Mammary epithelial cell (primary cell): ENCODE measurements around the gene OR56A5.

ENCODE experiments used
- EZH2 ChIP-seq: IDR thresholded peaks from 2 replicates; pipeline ENCODE4 v1.6.1; 2012; ENCODE audit warnings: low read length, inconsistent platforms, borderline replicate concordance
- TF ChIP-seq, protein P1 (sequence below), 2 donors: IDR thresholded peaks in 1 of 2; conservative IDR thresholded peaks in 1 of 2; 2 replicates each; pipeline ENCODE4 v1.5.1; 2011 to 2012; ENCODE audit warnings: inconsistent platforms in 2 of 2, low read length in 2 of 2, mild to moderate bottlenecking in 2 of 2, control low read depth in 1 of 2, low read depth in 1 of 2; ENCODE audit not compliant: insufficient read depth in 1 of 2; ENCODE audit errors: extremely low read depth in 1 of 2

DNA sequence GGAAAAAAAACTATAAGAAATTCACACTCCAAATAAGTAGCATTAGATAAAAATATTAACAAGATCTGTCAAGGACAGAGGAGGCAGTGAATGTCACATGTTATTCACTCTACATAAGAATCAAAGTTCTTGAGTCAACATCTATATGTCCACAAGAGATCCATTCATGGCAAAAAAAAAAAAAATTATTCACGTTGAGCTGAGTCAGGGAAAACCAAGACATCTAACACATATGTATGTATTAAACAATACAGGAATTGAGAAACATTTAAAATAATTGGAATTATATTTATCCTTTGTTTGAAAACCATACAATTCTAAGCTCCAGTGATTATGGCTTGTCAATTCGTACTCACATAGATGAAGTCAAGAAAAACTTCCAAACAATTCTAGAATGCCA is 1.3 kb downstream of the OR56A5 start:
- TF ChIP-seq, protein P1, sequence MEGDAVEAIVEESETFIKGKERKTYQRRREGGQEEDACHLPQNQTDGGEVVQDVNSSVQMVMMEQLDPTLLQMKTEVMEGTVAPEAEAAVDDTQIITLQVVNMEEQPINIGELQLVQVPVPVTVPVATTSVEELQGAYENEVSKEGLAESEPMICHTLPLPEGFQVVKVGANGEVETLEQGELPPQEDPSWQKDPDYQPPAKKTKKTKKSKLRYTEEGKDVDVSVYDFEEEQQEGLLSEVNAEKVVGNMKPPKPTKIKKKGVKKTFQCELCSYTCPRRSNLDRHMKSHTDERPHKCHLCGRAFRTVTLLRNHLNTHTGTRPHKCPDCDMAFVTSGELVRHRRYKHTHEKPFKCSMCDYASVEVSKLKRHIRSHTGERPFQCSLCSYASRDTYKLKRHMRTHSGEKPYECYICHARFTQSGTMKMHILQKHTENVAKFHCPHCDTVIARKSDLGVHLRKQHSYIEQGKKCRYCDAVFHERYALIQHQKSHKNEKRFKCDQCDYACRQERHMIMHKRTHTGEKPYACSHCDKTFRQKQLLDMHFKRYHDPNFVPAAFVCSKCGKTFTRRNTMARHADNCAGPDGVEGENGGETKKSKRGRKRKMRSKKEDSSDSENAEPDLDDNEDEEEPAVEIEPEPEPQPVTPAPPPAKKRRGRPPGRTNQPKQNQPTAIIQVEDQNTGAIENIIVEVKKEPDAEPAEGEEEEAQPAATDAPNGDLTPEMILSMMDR (conservative IDR thresholded peaks at IDR 0.05 in 1 of 2, IDR thresholded peaks at IDR 0.05 in 1 of 2; ENCODE audit: extremely low read depth in 1 of 2, insufficient read depth in 1 of 2, low read depth in 1 of 2, low read length in 2 of 2) = no peak
- TF ChIP-seq EZH2 = no peak
